ENCODE measurements around the gene FBXL22.
"Not testable (repeated sequence)": the region's sequence is repeated elsewhere in the genome, so short reads cannot be mapped to it uniquely, and the experiment has no call there.

FBXL22 gene

DNA sequence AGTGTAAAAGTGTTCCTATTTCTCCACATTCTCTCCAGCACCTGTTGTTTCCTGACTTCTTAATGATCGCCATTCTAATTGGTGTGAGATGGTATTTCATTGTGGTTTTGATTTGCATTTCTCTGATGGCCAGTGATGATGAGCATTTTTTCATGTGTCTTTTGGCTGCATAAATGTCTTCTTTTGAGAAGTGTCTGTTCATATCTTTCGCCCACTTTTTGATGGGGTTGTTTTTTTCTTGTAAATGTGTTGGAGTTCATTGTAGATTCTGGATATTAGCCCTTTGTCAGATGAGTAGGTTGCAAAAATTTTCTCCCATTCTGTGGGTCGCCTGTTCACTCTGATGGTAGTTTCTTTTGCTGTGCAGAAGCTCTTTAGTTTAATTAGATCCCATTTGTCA is 20.4 kb downstream of the FBXL22 start:
- DNase-seq = not testable (repeated sequence)

- not testable (repeated sequence) for DNase-seq
Observed at GRCh38 chr15:63620760-63621159, 23.6 kb downstream of the FBXL22 start.

DNA sequence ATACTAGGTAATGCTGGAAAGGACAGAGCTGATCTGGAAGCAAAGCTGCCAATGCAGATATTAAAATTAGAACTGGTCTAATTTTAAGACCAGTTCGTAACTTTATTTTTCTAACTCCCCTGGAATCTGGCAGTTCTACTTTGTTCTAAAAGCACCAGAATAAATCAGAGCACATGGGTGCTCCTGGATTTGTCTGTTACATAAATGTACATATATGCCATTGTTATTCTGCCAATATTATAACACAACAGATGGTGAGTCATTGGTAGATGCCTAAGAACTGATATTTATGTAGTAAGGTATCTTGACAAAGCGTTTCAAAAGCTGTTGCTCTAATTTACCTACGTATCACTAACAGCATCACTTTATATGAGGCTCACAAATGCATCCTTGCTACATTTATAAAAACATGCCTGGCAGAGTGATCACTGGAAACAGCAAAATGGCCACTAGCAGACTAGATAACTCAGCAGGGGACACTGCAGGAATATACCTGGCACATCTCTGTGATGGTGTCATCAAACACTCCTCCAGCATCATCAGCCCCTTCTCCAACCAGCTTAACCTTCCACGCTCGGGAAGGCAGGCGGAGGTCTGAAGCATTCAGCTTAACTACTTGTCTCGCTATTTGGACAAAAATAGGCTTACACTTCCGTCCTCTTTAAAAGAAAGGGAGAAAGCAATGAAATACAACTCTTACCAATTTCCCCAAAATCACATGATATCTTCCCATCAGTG is 26.2 kb downstream of the FBXL22 start:
- DNase-seq = no peak

- no peak for DNase-seq
Observed at GRCh38 chr15:63626955-63627354, 29.8 kb downstream of the FBXL22 start.

GRCh38 chr15:63628123-63628822 is 31.1 kb downstream of the FBXL22 start:
- DNase-seq = no peak

DNA sequence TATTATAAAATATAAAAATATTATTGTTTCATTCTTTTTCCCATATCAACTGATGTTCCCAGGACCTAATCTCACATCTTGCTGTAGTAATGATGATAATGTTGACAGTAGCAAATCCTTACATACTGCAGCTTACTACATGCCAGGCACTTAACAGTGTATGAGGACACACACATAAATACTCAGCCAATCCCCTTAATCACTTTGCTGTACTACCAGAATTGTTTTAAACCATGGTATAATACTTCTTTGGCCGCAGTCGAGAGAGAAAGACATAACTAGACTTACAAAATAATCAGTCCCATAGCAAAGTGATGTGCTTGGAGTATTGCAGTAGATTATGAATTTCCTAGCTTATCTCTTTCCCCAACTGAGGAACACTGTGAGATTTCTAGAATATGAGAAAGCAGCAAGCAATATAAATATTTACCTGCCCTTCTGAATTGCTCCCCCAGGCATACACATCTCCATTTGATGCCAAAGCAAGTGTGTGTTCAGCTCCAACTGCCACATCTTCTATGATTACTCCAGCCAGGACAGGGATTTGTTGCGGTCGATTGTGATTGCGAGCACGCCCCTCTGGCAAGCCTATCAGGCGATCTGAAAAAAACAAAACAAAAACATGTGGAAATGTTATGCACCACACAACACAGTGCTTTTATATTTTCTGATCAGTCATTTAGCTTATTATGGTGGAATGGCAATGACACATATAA is 33.0 kb downstream of the FBXL22 start:
- no peak for DNase-seq

GRCh38 chr15:63633312-63633711 is 36.1 kb downstream of the FBXL22 start:
- no peak for DNase-seq

- DNase-seq = no peak
Observed at GRCh38 chr15:63634154-63634553, 37.0 kb downstream of the FBXL22 start.

- no peak for DNase-seq
Observed at GRCh38 chr15:63636518-63637061, 39.4 kb downstream of the FBXL22 start.

- DNase-seq = no peak
Observed at GRCh38 chr15:63638839-63639238, 41.7 kb downstream of the FBXL22 start.

- DNase-seq = no peak
Observed at GRCh38 chr15:63640146-63640545, 43.0 kb downstream of the FBXL22 start.
